ENCODE results near the gene SPINK13. TPM values are rescaled to one million over a fixed set of nuclear protein-coding genes. Genes with fewer than 3 reads are reported as not detected.

SPINK13 gene
- total RNA-seq (not detected), polyA plus RNA-seq (1.1 TPM)
- long read RNA-seq, donor 1 = 0 reads
- long read RNA-seq, donor 2 = 0 reads
- long read RNA-seq, donor 3 = 0 reads
- long read RNA-seq, donor 4 = 0 reads
- long read RNA-seq, donor 5 = 0 reads
- long read RNA-seq, donor 6 = 0 reads
- long read RNA-seq, donor 7 = 0 reads
- long read RNA-seq, donor 8 = 0 reads
- long read RNA-seq, donor 9 = 0 reads
- long read RNA-seq, donor 10 = 0 reads

GRCh38 chr5:148268566-148268965, at the start of gene SPINK13:
Gene SPINK13, plus strand, starts transcription at chr5:148268794. Its CDS starts 1,279 bp downstream, at chr5:148270073.
- no peak for DNase-seq (ENCODE audit: low read depth in 6 of 9, low spot score in 9 of 9)
- no peaks in the 10 kb centered on the region for H3K27me3 ChIP-seq (ENCODE audit: control insufficient read depth in 2 of 2, insufficient read depth in 1 of 2, low read length in 1 of 2)
- no peaks in the 10 kb centered on the region for H3K4me1 ChIP-seq (ENCODE audit: control insufficient read depth in 2 of 2, insufficient read depth in 2 of 2, low read length in 2 of 2)
- no peak within 1 kb of the TSS for H3K4me3 ChIP-seq (ENCODE audit: low read length in 2 of 2)
- WGBS = 93% methylated on average over 4 of the region's 4 CpGs
- H3K27ac ChIP-seq (ENCODE audit: low read depth in 1 of 2, low read length in 1 of 2) = no peak within 1 kb of the TSS
- H3K36me3 ChIP-seq (ENCODE audit: control insufficient read depth in 2 of 2, insufficient read depth in 2 of 2, low read length in 1 of 2) = no peaks in the 10 kb centered on the region
- no peaks in the 10 kb centered on the region for H3K9me3 ChIP-seq (ENCODE audit: control insufficient read depth in 2 of 2, insufficient read depth in 1 of 2, low read length in 1 of 2)

- 81% methylated on average over 6 of the region's 6 CpGs for WGBS
- DNase-seq (ENCODE audit: low read depth in 6 of 9, low spot score in 9 of 9) = no peak
- no peak overlapping the region for H3K4me3 ChIP-seq (ENCODE audit: low read length in 2 of 2)
Observed at GRCh38 chr5:148221508-148221907, 47.1 kb upstream of the SPINK13 start.

GRCh38 chr5:148224117-148224742, 44.4 kb upstream of the SPINK13 start:
- no peaks in the 10 kb centered on the region for H3K36me3 ChIP-seq (ENCODE audit: control insufficient read depth in 2 of 2, insufficient read depth in 2 of 2, low read length in 1 of 2)
- H3K4me3 ChIP-seq (ENCODE audit: low read length in 2 of 2) = no peak overlapping the region
- DNase-seq (ENCODE audit: low read depth in 6 of 9, low spot score in 9 of 9) = no peak
- H3K4me1 ChIP-seq (ENCODE audit: control insufficient read depth in 2 of 2, insufficient read depth in 2 of 2, low read length in 2 of 2) = no peaks in the 10 kb centered on the region
- no peaks in the 10 kb centered on the region for H3K27me3 ChIP-seq (ENCODE audit: control insufficient read depth in 2 of 2, insufficient read depth in 1 of 2, low read length in 1 of 2)
- H3K9me3 ChIP-seq (ENCODE audit: control insufficient read depth in 2 of 2, insufficient read depth in 1 of 2, low read length in 1 of 2) = no peaks in the 10 kb centered on the region
- H3K27ac ChIP-seq (ENCODE audit: low read depth in 1 of 2, low read length in 1 of 2) = no peak overlapping the region
- WGBS = 87% methylated on average over 2 of the region's 2 CpGs

More at GRCh38 chr5:148221508-148221907, 47.1 kb upstream of the SPINK13 start:
- no peak overlapping the region for H3K27ac ChIP-seq (ENCODE audit: low read depth in 1 of 2, low read length in 1 of 2)
- no peaks in the 10 kb centered on the region for H3K27me3 ChIP-seq (ENCODE audit: control insufficient read depth in 2 of 2, insufficient read depth in 1 of 2, low read length in 1 of 2)
- H3K9me3 ChIP-seq (ENCODE audit: control insufficient read depth in 2 of 2, insufficient read depth in 1 of 2, low read length in 1 of 2) = no peaks in the 10 kb centered on the region
- no peaks in the 10 kb centered on the region for H3K36me3 ChIP-seq (ENCODE audit: control insufficient read depth in 2 of 2, insufficient read depth in 2 of 2, low read length in 1 of 2)
- H3K4me1 ChIP-seq (ENCODE audit: control insufficient read depth in 2 of 2, insufficient read depth in 2 of 2, low read length in 2 of 2) = no peaks in the 10 kb centered on the region

GRCh38 chr5:148228392-148228984, 40.1 kb upstream of the SPINK13 start:
- Histone ChIP-seq H3K9me3 (ENCODE audit: control insufficient read depth in 2 of 2, insufficient read depth in 1 of 2, low read length in 1 of 2) (no peaks in the 10 kb centered on the region), H3K27ac (ENCODE audit: low read depth in 1 of 2, low read length in 1 of 2) (no peak overlapping the region), H3K4me1 (ENCODE audit: control insufficient read depth in 2 of 2, insufficient read depth in 2 of 2, low read length in 2 of 2) (no peaks in the 10 kb centered on the region), H3K27me3 (ENCODE audit: control insufficient read depth in 2 of 2, insufficient read depth in 1 of 2, low read length in 1 of 2) (no peaks in the 10 kb centered on the region), H3K36me3 (ENCODE audit: control insufficient read depth in 2 of 2, insufficient read depth in 2 of 2, low read length in 1 of 2) (no peaks in the 10 kb centered on the region), H3K4me3 (ENCODE audit: low read length in 2 of 2) (no peak overlapping the region)
- WGBS = 94% methylated on average over 3 of the region's 3 CpGs
- DNase-seq (ENCODE audit: low read depth in 6 of 9, low spot score in 9 of 9) = no peak

GRCh38 chr5:148229840-148230239, 38.8 kb upstream of the SPINK13 start:
- Histone ChIP-seq H3K4me3 (ENCODE audit: low read length in 2 of 2) (no peak overlapping the region), H3K27ac (ENCODE audit: low read depth in 1 of 2, low read length in 1 of 2) (no peak overlapping the region), H3K4me1 (ENCODE audit: control insufficient read depth in 2 of 2, insufficient read depth in 2 of 2, low read length in 2 of 2) (no peaks in the 10 kb centered on the region), H3K36me3 (ENCODE audit: control insufficient read depth in 2 of 2, insufficient read depth in 2 of 2, low read length in 1 of 2) (no peaks in the 10 kb centered on the region), H3K9me3 (ENCODE audit: control insufficient read depth in 2 of 2, insufficient read depth in 1 of 2, low read length in 1 of 2) (no peaks in the 10 kb centered on the region), H3K27me3 (ENCODE audit: control insufficient read depth in 2 of 2, insufficient read depth in 1 of 2, low read length in 1 of 2) (no peaks in the 10 kb centered on the region)
- no peak for DNase-seq (ENCODE audit: low read depth in 6 of 9, low spot score in 9 of 9)

GRCh38 chr5:148230240-148230639, 38.4 kb upstream of the SPINK13 start:
- no peaks in the 10 kb centered on the region for H3K27me3 ChIP-seq (ENCODE audit: control insufficient read depth in 2 of 2, insufficient read depth in 1 of 2, low read length in 1 of 2)
- no peaks in the 10 kb centered on the region for H3K36me3 ChIP-seq (ENCODE audit: control insufficient read depth in 2 of 2, insufficient read depth in 2 of 2, low read length in 1 of 2)
- no peak overlapping the region for H3K4me3 ChIP-seq (ENCODE audit: low read length in 2 of 2)
- no peaks in the 10 kb centered on the region for H3K9me3 ChIP-seq (ENCODE audit: control insufficient read depth in 2 of 2, insufficient read depth in 1 of 2, low read length in 1 of 2)
- no peak for DNase-seq (ENCODE audit: low read depth in 6 of 9, low spot score in 9 of 9)
- no peaks in the 10 kb centered on the region for H3K4me1 ChIP-seq (ENCODE audit: control insufficient read depth in 2 of 2, insufficient read depth in 2 of 2, low read length in 2 of 2)
- no peak overlapping the region for H3K27ac ChIP-seq (ENCODE audit: low read depth in 1 of 2, low read length in 1 of 2)
- WGBS = 95% methylated on average over 7 of the region's 7 CpGs

DNA sequence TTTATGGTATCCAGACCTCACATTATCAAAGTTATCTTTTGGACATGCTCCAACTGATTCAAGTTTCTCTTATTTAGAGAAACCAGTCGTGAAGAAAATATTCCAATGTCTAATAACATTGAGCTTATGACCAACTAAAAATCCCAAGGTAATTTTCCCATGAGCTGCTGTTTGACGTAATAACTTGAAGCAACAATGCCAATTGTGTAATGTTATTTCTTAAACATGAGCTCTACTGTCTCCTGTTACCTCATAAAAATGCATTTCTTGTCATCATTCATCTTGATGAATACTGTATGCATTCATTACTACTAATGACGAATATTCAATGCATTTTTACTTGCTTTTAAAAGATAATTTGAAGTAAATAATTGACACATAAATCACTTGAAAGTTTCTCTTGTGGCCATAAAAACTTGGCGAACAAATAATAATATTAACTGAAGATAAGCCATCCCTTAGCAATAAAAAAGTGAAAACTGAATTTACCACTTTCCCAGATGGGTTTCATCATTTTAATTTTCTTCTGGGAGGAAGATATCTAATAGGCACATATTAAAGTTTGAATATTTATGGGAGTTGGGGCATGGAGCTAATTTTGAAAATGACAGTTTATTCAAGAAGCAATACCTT, 30.7 kb upstream of the SPINK13 start:
- Histone ChIP-seq H3K4me1 (ENCODE audit: control insufficient read depth in 2 of 2, insufficient read depth in 2 of 2, low read length in 2 of 2) (no peaks in the 10 kb centered on the region), H3K9me3 (ENCODE audit: control insufficient read depth in 2 of 2, insufficient read depth in 1 of 2, low read length in 1 of 2) (no peaks in the 10 kb centered on the region), H3K36me3 (ENCODE audit: control insufficient read depth in 2 of 2, insufficient read depth in 2 of 2, low read length in 1 of 2) (no peaks in the 10 kb centered on the region), H3K4me3 (ENCODE audit: low read length in 2 of 2) (no peak overlapping the region), H3K27ac (ENCODE audit: low read depth in 1 of 2, low read length in 1 of 2) (no peak overlapping the region), H3K27me3 (ENCODE audit: control insufficient read depth in 2 of 2, insufficient read depth in 1 of 2, low read length in 1 of 2) (no peaks in the 10 kb centered on the region)
- no peak for DNase-seq (ENCODE audit: low read depth in 6 of 9, low spot score in 9 of 9)
- 76% methylated on average over 4 of the region's 4 CpGs for WGBS

GRCh38 chr5:148238418-148238794, 30.2 kb upstream of the SPINK13 start, which contains the start of gene MARCOL:
Gene MARCOL, plus strand, starts transcription at chr5:148238525. Its CDS starts 73 bp downstream, at chr5:148238598.
- Histone ChIP-seq H3K4me3 (ENCODE audit: low read length in 2 of 2) (no peak within 1 kb of the TSS), H3K36me3 (ENCODE audit: control insufficient read depth in 2 of 2, insufficient read depth in 2 of 2, low read length in 1 of 2) (no peaks in the 10 kb centered on the region), H3K4me1 (ENCODE audit: control insufficient read depth in 2 of 2, insufficient read depth in 2 of 2, low read length in 2 of 2) (no peaks in the 10 kb centered on the region), H3K27ac (ENCODE audit: low read depth in 1 of 2, low read length in 1 of 2) (no peak within 1 kb of the TSS), H3K27me3 (ENCODE audit: control insufficient read depth in 2 of 2, insufficient read depth in 1 of 2, low read length in 1 of 2) (no peaks in the 10 kb centered on the region), H3K9me3 (ENCODE audit: control insufficient read depth in 2 of 2, insufficient read depth in 1 of 2, low read length in 1 of 2) (no peaks in the 10 kb centered on the region)
- 73% methylated on average over 2 of the region's 2 CpGs for WGBS
- no peak for DNase-seq (ENCODE audit: low read depth in 6 of 9, low spot score in 9 of 9)

GRCh38 chr5:148248894-148249293, 19.7 kb upstream of the SPINK13 start:
- WGBS = 91% methylated on average over 2 of the region's 2 CpGs
- Histone ChIP-seq H3K4me1 (ENCODE audit: control insufficient read depth in 2 of 2, insufficient read depth in 2 of 2, low read length in 2 of 2) (no peaks in the 10 kb centered on the region), H3K27ac (ENCODE audit: low read depth in 1 of 2, low read length in 1 of 2) (no peak overlapping the region), H3K9me3 (ENCODE audit: control insufficient read depth in 2 of 2, insufficient read depth in 1 of 2, low read length in 1 of 2) (no peaks in the 10 kb centered on the region), H3K36me3 (ENCODE audit: control insufficient read depth in 2 of 2, insufficient read depth in 2 of 2, low read length in 1 of 2) (no peaks in the 10 kb centered on the region), H3K27me3 (ENCODE audit: control insufficient read depth in 2 of 2, insufficient read depth in 1 of 2, low read length in 1 of 2) (no peaks in the 10 kb centered on the region), H3K4me3 (ENCODE audit: low read length in 2 of 2) (no peak overlapping the region)
- no peak for DNase-seq (ENCODE audit: low read depth in 6 of 9, low spot score in 9 of 9)

Measured in thymus (tissue), 14 donors.